PC-3 (cell line): Measurements from ENCODE around the gene ZNF333.

Source experiments
- CTCF ChIP-seq: fragments of 300-600 bp; sonication (generic); conservative IDR thresholded peaks from 2 replicates; pipeline ENCODE4 v1.5.1; 2017; ENCODE audit warnings: antibody characterized with exemption, low read depth, mild to moderate bottlenecking, low read length
- EZH2 ChIP-seq: fragments of 300-600 bp; sonication (generic); IDR thresholded peaks from one replicate; pipeline ENCODE4 v1.6.1; 2017; ENCODE audit warnings: antibody characterized with exemption, mild to moderate bottlenecking, low read length; ENCODE audit not compliant: unreplicated experiment

- TF ChIP-seq CTCF (no peak), EZH2 (no peak)
These were observed 73.8 kb downstream of the ZNF333 start for GRCh38 chr19:14763497-14764145.
